NCI-H345 (cell line): Measurements from ENCODE around the gene TUT7.
"Not testable (repeated sequence)": the region's sequence is repeated elsewhere in the genome, so short reads cannot be mapped to it uniquely, and the experiment has no call there.

ENCODE experiments used
- DNase-seq: peaks from one replicate; lab custom pipeline; 2025; lab: John Stamatoyannopoulos, UW

The TUT7 gene

DNA sequence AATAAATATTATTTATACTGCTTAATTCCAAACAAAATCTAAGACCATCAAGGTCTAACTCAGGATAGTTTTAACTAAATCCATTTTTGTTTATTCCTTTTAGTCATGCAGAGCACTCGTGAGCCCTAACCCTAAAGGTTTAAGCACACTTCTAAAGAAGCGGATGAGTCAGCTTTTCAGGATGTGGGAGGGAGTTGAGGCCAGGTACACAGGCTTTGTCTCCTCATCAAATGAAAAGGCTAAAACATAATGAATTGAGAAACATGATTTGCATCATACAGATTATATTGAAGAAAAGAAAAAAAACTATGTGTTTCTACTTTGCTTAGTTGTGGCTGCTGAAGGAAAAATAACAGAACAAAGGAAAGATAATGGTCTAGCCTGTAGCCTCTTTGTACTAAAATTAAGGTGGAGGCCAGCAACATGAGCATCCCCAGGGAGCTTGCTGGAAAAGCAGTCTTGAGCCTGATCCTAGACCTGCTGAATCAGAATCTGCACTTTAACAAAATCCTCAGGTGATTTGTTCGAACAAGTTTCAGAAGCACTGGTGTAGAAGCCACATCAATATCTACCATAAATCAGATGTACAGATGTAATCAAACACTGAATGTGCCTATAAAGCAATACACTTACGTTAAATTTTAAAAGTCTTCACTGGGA, 50.8 kb downstream of the TUT7 start:
- DNase-seq = no peak

DNA sequence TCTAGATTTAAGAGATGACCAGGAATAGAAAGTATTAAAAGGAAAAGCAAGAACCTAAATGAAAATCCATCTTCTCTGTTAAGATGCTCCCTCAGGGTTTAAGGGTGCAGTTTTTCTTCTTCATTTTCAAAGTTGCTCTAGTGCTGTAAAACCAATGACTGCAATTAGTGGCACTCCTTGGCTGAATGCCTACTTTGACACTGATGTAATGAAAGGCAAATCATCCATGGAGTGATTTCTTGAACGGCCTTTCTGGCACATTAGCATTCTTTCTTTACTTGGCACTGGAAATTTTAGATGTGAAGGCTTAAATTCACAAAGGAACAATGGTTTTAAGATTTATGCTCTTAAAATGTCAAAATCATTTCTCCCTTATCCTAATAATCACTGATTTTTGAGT, 52.5 kb downstream of the TUT7 start:
- DNase-seq = no peak

DNA sequence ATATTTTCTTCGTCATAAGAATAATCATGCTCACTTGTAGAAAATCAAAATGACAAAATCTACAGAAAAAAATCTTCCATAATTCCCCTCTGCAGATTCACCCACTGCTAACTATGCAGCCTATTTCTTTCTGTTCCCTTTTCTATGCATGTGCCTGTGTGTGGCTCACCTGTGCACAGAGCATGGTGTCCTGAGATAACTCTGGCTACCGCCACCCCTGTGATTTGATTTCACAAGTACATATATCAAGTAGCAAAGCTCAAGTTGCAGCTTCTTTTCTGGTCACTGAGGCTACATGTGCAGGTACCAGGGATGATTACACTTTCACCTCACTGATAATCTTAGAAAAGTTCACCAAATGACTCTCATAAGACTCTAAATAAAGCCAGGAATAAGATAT, 53.5 kb downstream of the TUT7 start:
- DNase-seq = no peak

DNA sequence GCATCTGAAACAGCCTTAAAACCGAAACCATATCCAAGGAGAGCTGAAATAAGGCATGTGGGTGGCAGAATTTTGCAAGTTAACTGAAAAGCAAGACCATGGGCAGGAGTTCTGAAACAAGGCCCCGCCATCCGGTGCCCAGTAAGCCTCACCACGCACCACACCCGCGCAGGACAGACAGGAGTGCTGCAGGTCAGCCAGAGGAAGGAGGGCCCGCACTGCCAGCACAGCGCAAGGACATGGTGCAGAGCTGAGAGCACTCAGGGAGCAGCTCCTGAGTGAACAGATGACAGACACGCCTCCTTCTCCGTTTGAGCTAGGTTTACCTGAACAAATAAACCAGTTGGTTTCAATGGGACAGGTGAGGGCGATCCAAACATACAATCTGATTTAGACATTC, 55.3 kb downstream of the TUT7 start:
- no peak for DNase-seq

DNA sequence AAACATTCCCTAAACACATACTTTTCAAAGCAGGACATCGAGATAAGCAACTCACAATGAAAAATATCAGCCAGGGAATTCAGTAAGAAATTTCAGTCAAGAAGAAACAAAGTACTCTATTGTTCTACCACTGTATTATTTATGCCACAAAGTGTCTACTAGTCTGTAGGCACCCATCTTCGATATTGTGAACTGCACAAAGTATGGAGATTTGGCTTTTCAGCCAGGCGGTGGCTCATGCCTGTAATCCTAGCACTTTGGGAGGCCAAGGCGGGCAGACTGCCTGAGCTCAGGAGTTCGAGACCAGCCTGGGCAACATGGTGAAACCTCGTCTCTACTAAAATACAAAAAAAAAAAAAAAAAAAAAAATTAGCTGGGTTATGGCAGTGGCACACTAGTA, 63.9 kb downstream of the TUT7 start:
- not testable (repeated sequence) for DNase-seq

DNA sequence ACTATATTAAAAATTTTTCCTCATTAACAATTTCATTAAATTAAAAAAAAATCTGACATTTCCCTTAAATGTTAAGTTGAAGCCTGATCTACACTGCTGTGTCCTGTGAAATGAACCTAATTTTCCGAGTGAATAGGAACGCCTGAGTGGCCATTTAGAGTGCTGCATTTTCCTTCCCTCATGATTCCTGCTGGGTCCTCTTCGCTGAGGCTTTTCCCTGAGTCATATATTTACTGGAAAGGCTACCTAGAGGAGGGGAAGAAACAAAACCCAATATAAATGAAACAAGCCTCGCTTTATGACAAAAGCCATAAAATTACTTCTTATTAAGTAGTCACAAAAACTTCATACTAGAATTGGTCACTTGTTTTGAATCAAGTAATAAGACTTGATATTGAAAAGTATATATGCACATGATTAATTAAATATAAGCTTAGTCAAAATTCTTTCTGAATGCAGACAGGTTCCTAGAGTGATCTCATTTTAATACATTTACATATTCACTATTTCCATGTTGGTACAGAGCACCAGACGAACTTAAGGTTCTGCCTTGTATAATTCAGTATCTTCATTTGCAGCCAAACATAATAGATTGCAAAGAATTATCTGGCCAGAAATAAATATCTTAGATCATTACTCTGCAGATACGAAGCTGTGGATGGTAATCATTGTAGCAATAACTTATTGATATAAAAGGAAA, 65.6 kb downstream of the TUT7 start:
- DNase-seq = no peak

DNA sequence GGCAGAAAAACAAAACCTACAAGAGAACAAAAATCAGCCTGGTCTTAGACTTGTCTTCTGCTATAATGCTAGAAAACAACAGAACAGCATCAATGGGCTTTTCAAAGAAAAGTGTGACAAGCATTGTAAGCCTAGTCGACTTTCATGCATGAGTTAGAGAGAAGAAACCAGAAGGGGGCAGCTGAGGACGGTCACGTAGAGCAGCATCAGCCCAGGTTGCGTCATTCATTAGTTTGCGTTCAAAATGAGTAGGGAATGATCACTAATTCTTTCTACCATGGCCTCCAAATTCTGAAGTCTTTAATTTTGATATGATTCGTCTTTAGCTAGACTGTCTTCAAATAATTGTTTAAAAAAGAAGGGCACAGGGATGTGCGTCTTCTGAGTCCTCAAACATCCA, 67.2 kb downstream of the TUT7 start:
- DNase-seq = peak; percentile 62

DNA sequence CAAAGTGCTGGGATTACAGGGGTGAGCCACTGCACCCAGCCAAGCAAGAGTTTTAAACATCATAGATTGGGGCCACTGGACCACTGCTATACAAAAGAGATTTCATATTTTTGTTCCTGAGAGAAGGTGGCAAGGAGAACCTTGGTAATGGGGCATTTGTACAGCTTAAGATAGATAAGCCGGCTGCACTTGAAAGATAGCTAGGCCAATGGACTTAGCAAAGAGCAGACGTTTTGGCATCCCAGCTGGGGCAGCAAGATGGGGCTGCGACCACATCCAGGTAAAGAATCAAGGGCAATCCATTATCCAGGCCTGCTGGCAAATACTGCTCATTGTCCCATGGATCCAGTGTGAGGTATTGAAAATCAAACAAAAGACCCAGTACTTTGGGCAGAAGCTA, 67.9 kb downstream of the TUT7 start:
- no peak for DNase-seq

DNA sequence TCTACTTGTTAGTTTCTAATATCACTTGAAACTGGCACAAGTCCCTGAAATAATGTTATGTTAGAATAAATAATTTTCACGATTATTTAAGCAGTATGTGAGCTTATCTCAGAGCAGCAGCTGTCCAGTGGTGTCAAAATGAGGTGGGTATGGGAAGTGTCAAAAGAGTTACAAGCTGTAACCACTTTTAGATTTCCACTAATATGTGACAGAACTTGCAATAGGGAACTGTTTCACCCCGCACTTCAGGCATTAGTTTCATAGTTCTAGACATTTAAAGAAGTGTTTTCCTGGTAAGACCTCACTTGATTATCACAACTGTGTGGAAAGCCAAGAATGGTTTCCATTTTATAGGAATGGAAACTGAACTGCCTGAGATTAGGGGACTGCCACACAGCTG, 68.9 kb downstream of the TUT7 start:
- no peak for DNase-seq

DNA sequence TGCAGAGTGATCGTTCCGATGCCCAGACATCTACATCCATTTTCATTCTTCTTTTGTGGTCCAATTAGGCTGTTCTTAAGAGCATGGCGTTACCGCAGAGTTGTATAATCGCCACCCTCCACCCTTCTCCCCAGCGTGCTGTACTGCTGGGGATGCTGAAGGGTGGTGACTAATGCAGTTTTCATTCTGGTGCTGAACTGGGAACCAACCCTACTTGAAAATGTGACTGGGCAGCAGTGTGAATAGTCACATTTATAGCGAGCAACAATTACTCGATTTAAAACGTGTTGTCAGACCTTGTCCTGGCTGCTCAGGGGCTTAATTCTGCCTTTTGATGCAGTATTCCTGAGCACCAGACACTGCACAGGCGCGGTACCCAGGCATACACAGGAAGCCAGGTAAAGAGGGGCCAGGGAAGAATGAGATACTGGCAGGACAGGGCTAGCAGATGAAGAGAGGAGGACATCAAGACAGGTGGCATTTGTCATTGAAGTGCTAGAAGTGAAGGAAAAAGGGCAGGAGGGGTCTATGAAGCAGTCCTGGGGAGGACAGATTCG, 71.2 kb downstream of the TUT7 start:
- DNase-seq = no peak

DNA sequence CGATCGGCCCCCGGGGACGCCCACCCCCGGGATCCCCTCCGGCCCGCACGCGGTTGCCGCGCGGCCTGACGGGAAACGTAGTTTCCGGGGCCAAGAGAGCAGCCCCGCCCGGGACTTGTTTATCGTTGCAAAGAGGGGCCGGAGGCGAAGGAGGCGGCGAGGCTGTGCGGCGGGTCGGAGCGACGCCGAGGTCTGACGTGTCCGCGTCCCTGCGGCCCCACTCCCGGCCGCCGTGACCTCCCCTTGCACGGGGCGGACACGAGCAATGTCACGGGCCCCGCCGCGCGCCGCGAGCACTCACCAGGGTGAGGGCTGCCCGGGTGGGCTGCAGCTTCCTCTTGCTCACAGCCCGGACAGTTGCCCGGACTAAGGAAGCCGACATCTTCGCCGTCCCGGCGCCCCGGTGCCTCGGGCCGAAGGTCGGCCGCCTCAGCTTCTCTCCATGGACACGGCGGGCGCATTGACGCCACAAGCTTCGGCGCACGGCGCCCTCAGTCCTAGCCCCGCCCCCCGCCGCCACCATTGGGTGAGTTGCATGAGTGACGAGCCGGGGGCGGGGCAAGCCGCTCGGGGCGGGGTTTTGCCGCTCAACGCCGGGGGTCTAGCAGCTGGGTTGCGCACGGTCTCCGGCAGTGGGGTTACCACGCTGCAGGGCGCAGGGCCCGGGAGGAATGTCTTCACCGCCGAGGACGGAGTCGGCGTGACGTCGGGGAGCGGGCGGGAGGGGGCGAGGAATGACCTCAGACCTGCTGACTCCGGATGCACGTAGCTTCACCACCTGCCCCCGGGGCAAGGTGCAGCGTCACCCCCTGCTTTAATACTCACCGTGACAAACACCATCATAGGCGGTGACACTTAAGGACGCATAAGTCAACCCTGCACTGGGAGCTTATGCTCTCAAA, 71.9 kb downstream of the TUT7 start, which contains the start of gene ISCA1:
Gene ISCA1, minus strand, starts transcription at position 462 of the 902 bp plus-strand sequence. Its CDS starts 80 bp downstream, at position 382.
- DNase-seq = peak; percentile 93

DNA sequence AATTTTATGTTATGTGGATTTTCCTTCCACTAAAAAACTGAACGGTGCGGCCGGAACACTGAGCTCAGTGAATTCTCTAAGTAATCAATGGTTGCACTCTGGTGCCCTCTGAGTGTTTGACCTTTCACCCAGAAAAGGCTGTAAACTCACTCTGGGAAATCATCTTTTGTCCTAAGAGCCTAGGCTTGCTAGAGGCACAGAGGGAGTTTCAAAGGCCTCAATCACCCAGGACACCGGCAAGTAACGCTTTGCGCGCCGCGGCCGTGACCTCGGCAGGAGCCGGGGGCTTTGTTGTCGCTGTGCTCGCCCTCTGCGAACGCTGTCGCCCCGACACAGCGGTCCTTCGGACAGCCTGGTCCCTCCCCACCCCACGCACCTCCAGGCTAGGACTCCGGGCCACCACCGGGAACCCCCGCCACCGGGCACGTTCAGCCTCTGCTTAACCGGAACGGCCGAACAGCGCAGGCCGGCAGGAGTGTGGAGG, 72.6 kb downstream of the TUT7 start:
- DNase-seq = peak; percentile 19

DNA sequence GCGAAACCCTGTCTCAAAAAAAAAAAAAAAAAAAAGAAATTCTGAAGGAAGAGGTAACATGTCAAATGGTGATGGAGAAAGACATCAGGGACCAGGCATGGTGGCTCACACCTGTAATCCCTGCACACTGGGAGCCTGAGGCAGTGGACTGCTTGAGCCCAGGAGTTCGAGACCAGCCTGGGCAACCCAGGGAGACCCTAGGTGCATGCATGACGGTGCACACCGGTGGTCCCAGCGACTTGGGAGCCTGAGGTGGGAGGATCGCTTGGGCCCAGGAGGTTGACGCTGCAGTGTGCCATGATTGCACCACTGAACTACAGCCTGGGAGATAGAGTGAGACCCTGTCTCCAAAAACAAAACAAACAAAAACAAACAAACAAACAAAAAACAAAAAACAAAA, 73.6 kb downstream of the TUT7 start:
- DNase-seq = no peak

DNA sequence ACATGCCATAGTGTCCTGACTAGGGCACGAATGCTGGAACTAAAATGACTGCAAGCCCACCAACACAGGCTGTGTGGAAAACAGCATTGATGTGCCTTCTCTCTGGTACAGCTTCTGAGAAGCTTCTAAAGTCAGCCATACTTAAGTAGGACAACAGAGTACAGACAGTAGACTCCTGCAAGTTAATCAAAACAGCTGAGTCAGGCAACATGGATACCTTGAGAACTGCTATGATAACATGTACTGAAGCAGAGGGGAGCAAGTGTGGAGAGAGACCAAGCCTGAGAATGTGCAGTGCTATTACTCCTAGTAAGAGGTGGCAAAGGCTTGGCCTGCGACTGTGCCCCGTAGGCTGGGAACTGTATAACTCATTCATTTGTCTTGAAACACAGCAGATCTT, 74.4 kb downstream of the TUT7 start:
- DNase-seq = no peak

DNA sequence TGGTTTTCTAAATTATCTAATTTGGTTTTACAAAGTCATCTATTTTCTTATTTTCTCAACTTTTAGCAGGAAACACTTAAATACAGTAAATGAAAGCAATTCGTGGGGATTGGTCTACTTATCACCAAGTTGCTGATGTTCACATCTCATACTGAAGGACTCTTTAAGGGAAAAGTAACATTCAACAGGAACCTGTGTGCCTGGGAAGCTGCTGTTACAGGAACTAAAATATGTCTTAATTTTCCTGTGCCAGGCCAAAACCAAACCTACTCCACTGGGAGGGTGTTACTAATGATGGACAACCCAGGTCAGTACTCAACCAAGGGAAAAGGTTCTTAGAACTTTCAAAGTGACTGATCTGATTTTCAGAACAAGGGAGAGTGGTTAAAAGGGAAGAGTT, 77.1 kb downstream of the TUT7 start:
- DNase-seq = no peak

DNA sequence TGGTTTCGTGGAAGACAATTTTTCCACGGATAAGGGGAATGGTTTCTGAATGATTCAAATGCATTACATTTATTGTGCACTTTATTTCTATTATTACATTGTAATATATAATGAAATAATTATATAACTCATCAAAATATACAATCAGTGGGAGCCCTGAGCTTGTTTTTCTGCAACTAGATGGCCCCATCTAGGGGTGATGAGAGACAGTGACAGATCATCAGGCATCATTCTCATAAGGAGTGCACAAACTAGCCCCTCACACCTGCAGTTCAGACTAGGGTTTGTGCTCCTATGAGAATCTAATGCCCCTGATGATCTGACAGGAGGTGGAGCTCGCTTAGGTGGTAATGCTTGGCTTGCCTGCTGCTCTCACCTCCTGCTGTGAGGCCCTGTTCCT, 78.2 kb downstream of the TUT7 start:
- DNase-seq = no peak

DNA sequence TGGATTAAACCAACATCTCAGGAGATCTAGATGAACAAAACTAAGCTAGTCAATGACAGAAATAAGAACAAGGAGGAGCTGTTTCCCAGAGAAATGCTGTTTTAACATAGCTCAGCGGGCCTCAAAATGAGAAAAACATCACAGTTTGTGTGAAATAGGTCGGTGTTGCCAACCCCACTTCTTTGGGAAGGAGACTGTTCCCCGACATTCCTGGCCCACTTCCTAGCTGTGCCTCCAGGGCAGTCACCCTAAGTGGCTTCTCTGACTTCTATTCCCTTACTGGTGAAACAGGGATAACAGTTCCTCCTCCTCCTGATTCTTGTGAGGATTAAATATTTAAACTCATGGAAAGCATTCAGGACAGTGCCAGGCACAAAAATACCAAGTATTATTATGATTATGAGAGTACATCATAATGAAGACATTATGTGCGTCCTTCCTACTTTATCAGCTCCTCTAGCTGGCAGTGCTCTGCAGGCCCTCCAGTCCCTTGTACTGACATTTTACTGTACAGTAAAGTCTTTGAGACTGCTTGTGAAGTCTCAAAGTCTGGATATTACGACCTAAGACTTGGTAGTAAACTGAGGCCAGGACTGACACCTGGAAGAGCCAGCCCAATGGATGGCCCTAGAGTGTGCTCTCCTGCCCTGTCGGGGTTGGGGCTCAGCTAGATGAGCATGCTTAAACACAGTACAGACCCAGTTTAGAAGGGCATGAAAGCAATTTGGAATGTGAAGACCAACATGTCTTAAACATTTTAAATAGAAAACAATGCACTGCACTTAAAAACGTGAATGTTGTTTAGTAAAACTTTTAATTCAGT, 79.2 kb downstream of the TUT7 start:
- DNase-seq = no peak

DNA sequence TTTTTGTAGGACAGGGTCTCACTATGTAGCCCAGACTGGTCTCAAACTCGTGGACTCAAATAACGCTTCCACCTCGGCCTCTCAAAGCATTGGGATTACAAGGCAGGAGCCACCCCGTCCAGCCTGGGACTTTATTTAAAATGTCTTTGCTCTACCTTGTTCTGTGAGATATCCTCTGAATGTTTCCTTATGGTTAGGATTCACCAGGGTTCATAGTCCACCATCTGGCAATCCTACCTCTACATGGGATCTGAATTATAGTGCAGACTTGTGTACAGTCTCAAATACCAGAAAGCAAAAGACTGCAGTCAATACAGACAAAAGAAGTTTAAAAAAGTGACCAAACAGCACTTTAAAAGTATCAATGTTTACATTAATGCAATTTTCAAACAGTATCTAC, 82.0 kb downstream of the TUT7 start:
- no peak for DNase-seq

DNA sequence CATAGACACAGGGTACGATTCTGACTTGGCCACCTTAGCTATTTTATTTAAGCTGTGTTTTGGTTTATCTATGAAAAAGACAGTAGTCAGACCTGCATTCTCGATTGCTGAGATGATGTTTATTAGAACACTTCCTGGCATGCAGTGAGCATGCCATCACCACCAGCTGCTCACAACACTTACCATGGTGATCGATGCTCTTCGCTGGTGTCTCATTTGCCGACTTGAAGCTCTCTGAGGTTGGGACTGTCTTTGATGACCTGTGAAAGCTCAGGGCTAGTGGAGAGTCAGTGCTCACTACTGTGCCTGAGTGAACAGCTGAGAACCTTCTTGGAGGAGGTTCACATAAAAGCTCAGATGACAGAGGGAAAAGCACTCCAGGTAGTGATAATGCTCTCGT, 90.3 kb downstream of the TUT7 start:
- DNase-seq = no peak

DNA sequence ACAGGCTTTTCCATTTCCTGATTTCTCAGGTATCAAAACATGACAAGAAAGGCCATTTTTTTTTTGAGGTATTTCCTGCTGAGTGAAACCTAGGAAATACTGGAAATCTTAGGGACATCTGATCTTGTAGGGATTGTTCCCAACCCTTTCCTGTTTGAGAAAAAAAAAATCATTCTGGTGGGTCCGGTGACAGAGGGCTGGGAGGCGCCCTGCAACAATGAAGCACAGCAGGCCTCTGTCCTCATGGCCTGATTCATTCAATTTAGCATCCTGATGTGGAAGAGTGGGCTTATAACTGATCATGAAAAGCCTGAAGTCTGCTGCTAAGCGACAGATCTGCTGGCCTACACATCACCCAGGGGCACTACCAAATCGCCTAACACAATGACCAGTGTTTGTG, 91.7 kb downstream of the TUT7 start:
- no peak for DNase-seq

DNA sequence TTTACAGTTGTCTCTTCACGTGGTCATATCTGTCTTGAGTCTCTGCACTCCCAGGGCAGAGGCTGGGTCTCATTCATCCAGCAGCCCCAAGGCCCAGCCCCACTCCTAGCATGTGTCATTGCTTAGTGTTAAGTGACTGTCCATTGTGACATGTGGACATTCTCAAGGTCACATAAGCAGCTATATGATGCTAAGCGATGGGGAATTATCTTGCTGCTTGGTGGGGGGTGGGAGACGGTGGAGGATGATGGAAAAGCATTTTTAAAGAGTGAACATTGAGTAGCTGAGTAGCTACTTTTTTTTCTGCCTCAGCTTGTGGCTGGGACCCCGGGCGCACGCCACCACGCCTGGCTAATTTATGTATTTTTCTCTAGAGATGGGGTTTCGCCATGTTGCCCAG, 94.7 kb downstream of the TUT7 start, which contains the start of gene C9orf153:
Gene C9orf153, minus strand, starts transcription at position 101 of the 400 bp plus-strand sequence. CDS start 30,054 bp downstream, outside the sequence.
- no peak for DNase-seq
